Measurements from ENCODE around the gene R3HDM2.

The R3HDM2 gene

GRCh38 chr12:57465747-57466505, 35.1 kb upstream of the R3HDM2 start:
- DNase-seq = no peak

- no peak for DNase-seq
Measured at GRCh38 chr12:57465030-57465746, 34.3 kb upstream of the R3HDM2 start.

GRCh38 chr12:57464569-57464968, 33.7 kb upstream of the R3HDM2 start:
- DNase-seq = no peak

- DNase-seq = no peak
Measured at GRCh38 chr12:57462912-57463253, 32.0 kb upstream of the R3HDM2 start.

- DNase-seq = peak; percentile 84
Measured at GRCh38 chr12:57462251-57462911, 31.5 kb upstream of the R3HDM2 start.

- no peak for DNase-seq
Measured at GRCh38 chr12:57461917-57462250, 31.0 kb upstream of the R3HDM2 start.

GRCh38 chr12:57461276-57461916, 30.6 kb upstream of the R3HDM2 start:
- DNase-seq = no peak

GRCh38 chr12:57460841-57461275, 30.0 kb upstream of the R3HDM2 start:
- DNase-seq = no peak

GRCh38 chr12:57460468-57460784, 29.6 kb upstream of the R3HDM2 start:
- DNase-seq = no peak

GRCh38 chr12:57459750-57460467, 29.1 kb upstream of the R3HDM2 start, which contains the start of gene GLI1:
Gene GLI1 (plus strand): TSS chr12:57459785. CDS start chr12:57463692, 3,907 bp downstream.
- no peak for DNase-seq

GRCh38 chr12:57459055-57459749, 28.4 kb upstream of the R3HDM2 start:
- peak; percentile 92 for DNase-seq

- DNase-seq = no peak
Measured at GRCh38 chr12:57458665-57459054, 27.8 kb upstream of the R3HDM2 start.

GRCh38 chr12:57456737-57457490, 26.1 kb upstream of the R3HDM2 start:
- no peak for DNase-seq

GRCh38 chr12:57456145-57456700, 25.4 kb upstream of the R3HDM2 start:
- DNase-seq = no peak

GRCh38 chr12:57455374-57456144, 24.7 kb upstream of the R3HDM2 start:
- DNase-seq = no peak

GRCh38 chr12:57454566-57455373, 23.9 kb upstream of the R3HDM2 start, which contains the start of gene INHBE:
Gene INHBE (plus strand): TSS chr12:57455307. CDS start chr12:57455537, 230 bp downstream.
- no peak for DNase-seq

- DNase-seq = no peak
Measured at GRCh38 chr12:57454213-57454565, 23.3 kb upstream of the R3HDM2 start.

- peak; percentile 58 for DNase-seq
Measured at GRCh38 chr12:57452937-57453509, 22.2 kb upstream of the R3HDM2 start.
